ENCODE results near the gene GPS2.
"Not testable (repeated sequence)": the region's sequence is repeated elsewhere in the genome, so short reads cannot be mapped to it uniquely, and the experiment has no call there.

GPS2 gene

GRCh38 chr17:7334938-7335538, 19.9 kb upstream of the GPS2 start:
- H3K4me3 ChIP-seq (ENCODE audit: low read depth, low read length), result no peak overlapping the region
- POLR2A ChIA-PET, result interaction anchor here (1.2 kb wide), 1 partner anchor 10 kb away, joined by 3 read pairs; no protein-coding TSS in a partner anchor
- TF ChIP-seq SCRT2 (tag by site-specific recombination; IDR thresholded peaks at IDR 0.05) (peak; percentile 95), YY1 (tag by site-specific recombination; IDR thresholded peaks at IDR 0.05) (no peak), ZNF639 (tag by site-specific recombination; IDR thresholded peaks at IDR 0.05) (no peak), ZNF521 (tag by site-specific recombination; IDR thresholded peaks at IDR 0.05) (no peak), HOXC10 (CRISPR knock-in tag; IDR thresholded peaks at IDR 0.05) (no peak), GLI4 (tag by site-specific recombination; IDR thresholded peaks at IDR 0.05) (no peak), ZNF391 (tag by site-specific recombination; IDR thresholded peaks at IDR 0.05; ENCODE audit: borderline replicate concordance, low read depth) (no peak), ZNF433 (tag by site-specific recombination; IDR thresholded peaks at IDR 0.05; ENCODE audit: low read depth) (no peak), ZNF488 (tag by site-specific recombination; IDR thresholded peaks at IDR 0.05) (no peak), ZNF146 (tag by site-specific recombination; IDR thresholded peaks at IDR 0.05) (no peak), ZNF544 (tag by site-specific recombination; IDR thresholded peaks at IDR 0.05) (no peak), SCRT1 (tag by site-specific recombination; IDR thresholded peaks at IDR 0.05; ENCODE audit: borderline replicate concordance) (peak; percentile 80; the same call in 1 of the 2 replicates), ZNF600 (tag by site-specific recombination; IDR thresholded peaks at IDR 0.05) (no peak), ZNF223 (tag by site-specific recombination; IDR thresholded peaks at IDR 0.05) (no peak)
- no peaks in the 10 kb centered on the region for H3K36me3 ChIP-seq (ENCODE audit: control insufficient read depth in 2 of 2, insufficient read depth in 1 of 2, low read length in 2 of 2)
- H3K27ac ChIP-seq (ENCODE audit: extremely low read depth, low read depth, low read length), result no peak overlapping the region
- CTCF ChIA-PET, result interaction anchor here (0.7 to 1.9 kb wide), 5 partner anchors 10 to 55 kb away, joined by 3 to 7 read pairs (median 5); no protein-coding TSS in a partner anchor
- no peaks in the 10 kb centered on the region for H3K9me3 ChIP-seq (ENCODE audit: control insufficient read depth, insufficient read depth, low read depth, low read length)
- 0 out of 2 replicates have a peak, but pooled peaks cover 3% of the 10 kb centered on the region for H3K4me1 ChIP-seq (ENCODE audit: control insufficient read depth, insufficient read depth, low read length)

GRCh38 chr17:7332600-7333069, 17.5 kb upstream of the GPS2 start:
- H3K27ac ChIP-seq (ENCODE audit: extremely low read depth, low read depth, low read length); H3K36me3 ChIP-seq (ENCODE audit: control insufficient read depth in 2 of 2, insufficient read depth in 1 of 2, low read length in 2 of 2); H3K4me1 ChIP-seq (ENCODE audit: control insufficient read depth, insufficient read depth, low read length); H3K9me3 ChIP-seq (ENCODE audit: control insufficient read depth, insufficient read depth, low read depth, low read length); CTCF ChIA-PET; H3K4me3 ChIP-seq (ENCODE audit: low read depth, low read length); POLR2A ChIA-PET: not testable (repeated sequence)

GRCh38 chr17:7332111-7332510, 17.0 kb upstream of the GPS2 start:
- H3K4me3 ChIP-seq (ENCODE audit: low read depth, low read length), result no peak overlapping the region
- ChIA-PET CTCF (no interaction called here), POLR2A (no interaction called here)
- H3K9me3 ChIP-seq (ENCODE audit: control insufficient read depth, insufficient read depth, low read depth, low read length), result no peaks in the 10 kb centered on the region
- no peak overlapping the region for H3K27ac ChIP-seq (ENCODE audit: extremely low read depth, low read depth, low read length)
- H3K4me1 ChIP-seq (ENCODE audit: control insufficient read depth, insufficient read depth, low read length), result peaks cover 9% of the 10 kb centered on the region
- peaks cover 0 to 2% of the 10 kb centered on the region in 2 experiments; a peak in 1 of 3 replicates for H3K36me3 ChIP-seq (ENCODE audit: control insufficient read depth in 2 of 2, insufficient read depth in 1 of 2, low read length in 2 of 2)
- TF ChIP-seq ZSCAN18 (tag by site-specific recombination; IDR thresholded peaks at IDR 0.05), result no peak
- no peak for TF ChIP-seq ZNF549 (tag by site-specific recombination; IDR thresholded peaks at IDR 0.05)
- no peak for TF ChIP-seq IKZF3 (tag by site-specific recombination; IDR thresholded peaks at IDR 0.05)
- no peak for TF ChIP-seq ZBTB11 (tag by site-specific recombination; conservative IDR thresholded peaks at IDR 0.05; ENCODE audit: low read depth)
- no peak for TF ChIP-seq ZFP41 (tag by site-specific recombination; IDR thresholded peaks at IDR 0.05; ENCODE audit: borderline replicate concordance)
- TF ChIP-seq ZNF248 (tag by site-specific recombination; IDR thresholded peaks at IDR 0.05), result no peak
- TF ChIP-seq GLIS1 (tag by site-specific recombination; IDR thresholded peaks at IDR 0.05), result no peak
- no peak for TF ChIP-seq WT1 (tag by site-specific recombination; IDR thresholded peaks at IDR 0.05)
- no peak for TF ChIP-seq GLI4 (tag by site-specific recombination; IDR thresholded peaks at IDR 0.05)
- no peak for TF ChIP-seq ZNF362 (tag by site-specific recombination; IDR thresholded peaks at IDR 0.05)
- no peak for TF ChIP-seq ZNF175 (tag by site-specific recombination; IDR thresholded peaks at IDR 0.05)

All from HEK293 (cell line).